SK-N-DZ (cell line): ENCODE results near the gene UCP2.
"Not testable (repeated sequence)": the region's sequence is repeated elsewhere in the genome, so short reads cannot be mapped to it uniquely, and the experiment has no call there.

ENCODE experiments used
- DNase-seq: peaks from one replicate; pipeline ENCODE4 v3.0.0-alpha.2; 2015; ENCODE audit warnings: low spot score

UCP2 gene

DNA sequence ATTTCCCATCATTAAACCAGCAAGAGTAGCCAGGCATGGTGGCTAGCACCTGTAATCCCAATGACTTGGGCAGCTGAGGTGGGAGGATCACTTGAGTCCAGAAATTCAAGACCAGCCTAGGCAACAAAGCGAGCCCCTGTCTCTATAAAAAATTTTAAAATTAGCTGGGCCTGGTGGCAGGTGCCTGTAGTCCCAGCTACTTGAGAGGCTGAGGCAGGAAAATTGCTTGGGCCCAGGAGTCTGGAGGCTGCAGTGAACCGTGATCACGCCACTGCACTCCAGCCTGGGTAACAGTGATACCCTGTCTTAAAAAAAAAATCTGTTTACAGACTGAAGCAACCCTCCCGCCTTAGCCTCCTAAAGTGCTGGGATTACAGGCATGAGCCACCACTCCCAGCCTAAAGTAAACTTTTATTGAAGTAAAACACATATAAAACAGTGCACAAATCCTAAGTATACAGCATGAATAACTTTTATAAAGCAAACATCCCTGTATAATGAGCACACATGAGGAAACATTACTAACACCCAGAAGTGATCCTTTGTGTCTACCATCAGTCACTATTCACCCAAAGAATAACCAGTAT, 13.6 kb upstream of the UCP2 start:
- no peak for DNase-seq

DNA sequence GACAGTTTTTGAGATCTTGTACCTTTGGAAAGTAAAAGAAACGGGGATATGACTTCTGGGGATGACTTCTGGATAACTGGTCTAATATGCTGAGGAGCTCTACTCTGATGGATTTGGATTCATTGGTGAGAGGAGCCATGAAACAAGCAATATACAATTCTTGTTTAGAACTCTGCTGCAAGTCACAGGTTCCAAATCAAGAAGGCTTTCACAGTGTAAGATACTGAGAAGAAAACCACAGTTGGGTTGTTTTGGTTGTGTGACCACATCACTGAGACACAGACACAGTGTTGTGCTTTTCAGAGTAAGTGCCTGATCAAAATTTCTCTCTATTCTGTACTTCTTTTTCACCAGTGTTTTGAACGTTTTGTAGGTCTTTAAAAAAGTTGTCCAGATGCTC, 13.1 kb upstream of the UCP2 start:
- no peak for DNase-seq

DNA sequence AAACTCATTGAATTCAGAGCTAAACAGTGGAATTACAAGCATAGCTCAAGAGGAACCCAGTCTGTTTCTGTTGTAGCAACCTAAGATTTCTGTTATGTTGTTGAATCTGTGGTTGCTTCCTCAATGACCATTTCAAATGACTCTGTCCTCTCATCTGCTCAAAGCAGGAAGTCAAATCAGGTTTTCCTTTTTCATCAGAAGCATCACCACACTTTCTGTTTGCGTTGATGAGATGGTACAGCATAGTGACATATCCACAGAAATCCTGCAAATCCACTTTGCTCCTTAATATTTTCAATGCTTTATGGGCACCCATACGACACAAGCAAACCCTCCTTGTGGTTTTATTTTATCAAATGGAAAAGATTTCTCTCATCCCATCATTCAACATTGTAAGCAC, 12.6 kb upstream of the UCP2 start:
- no peak for DNase-seq

DNA sequence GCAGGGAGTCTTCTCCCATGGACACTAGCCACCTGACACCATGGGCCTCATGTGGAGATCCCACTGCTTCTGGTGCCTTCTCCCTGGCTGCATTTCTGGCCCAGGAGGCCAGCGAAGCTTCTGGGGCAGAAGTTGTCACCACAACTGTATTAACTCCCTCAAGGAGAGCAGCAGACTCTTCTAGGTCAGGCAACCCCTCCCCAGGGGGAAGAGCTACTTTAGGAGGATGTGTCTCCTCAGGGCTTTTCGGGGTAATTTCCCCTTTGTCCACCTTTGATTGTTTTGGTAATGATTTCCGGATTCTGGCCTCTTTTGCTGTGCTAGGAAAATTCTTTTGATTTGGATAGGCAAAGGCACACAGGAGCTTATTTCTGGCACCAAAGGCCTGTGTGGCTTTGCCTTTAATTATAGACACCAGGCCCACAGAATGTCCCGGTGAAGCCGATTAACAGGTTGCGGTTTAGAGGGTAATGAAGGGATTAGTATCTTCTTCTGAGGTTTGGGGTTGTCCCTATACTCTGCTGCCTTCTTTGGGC, 8.9 kb upstream of the UCP2 start:
- DNase-seq = no peak

DNA sequence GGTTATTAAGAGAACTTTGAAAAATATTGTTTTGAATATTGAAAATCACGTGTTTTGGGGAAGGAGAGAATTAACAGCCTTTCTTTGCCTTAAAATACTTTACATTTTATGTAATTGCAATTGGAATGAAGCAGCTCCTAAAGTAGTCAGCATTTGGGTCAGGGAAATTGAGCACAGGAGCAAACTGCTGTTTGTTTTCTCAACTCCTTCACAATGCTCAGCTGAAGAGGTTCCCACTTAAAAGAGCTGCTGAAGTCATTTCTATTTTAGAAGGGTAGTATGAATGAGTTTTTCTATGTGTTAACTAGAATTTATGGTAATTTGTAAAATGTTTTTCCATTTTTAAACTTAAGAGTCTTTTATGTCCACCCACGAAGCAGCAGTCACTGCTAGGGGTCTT, 8.1 kb upstream of the UCP2 start:
- DNase-seq = no peak

DNA sequence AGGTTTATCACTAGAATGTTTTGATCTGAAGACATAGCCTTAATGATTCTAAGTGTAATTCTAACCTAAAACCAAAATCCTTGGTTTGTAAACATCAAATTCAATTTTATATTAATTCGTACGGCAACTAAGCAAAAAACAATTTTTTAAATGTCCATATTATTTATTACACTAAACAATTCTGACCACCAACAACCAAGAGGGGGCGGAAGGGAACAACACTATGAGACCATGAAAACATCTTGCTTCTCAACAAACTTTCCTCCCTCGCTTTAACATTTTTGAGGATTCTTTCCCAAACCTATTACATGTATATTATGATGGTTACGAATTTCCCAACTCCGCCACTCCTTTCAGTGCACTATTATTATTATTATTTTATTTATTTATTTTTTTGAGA, 6.5 kb upstream of the UCP2 start:
- no peak for DNase-seq

DNA sequence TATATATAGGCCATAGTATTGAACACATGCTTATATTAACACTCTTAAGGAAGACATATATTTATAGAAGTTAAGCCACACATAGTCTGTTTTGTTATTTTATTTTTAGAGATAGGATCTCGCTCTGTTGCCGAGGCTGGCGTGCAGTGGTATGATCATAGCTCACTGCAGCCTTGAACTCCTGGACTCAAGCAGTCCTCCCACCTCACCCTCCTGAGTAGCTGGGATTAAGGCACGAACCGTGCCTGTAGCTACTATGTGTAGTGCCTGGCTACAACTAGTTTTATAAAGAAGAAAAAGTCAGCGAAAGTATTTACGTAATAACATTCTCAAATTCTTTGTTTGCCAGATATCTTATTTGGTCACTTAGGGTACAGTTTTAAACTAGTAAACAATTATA, 5.6 kb upstream of the UCP2 start:
- DNase-seq = no peak

DNA sequence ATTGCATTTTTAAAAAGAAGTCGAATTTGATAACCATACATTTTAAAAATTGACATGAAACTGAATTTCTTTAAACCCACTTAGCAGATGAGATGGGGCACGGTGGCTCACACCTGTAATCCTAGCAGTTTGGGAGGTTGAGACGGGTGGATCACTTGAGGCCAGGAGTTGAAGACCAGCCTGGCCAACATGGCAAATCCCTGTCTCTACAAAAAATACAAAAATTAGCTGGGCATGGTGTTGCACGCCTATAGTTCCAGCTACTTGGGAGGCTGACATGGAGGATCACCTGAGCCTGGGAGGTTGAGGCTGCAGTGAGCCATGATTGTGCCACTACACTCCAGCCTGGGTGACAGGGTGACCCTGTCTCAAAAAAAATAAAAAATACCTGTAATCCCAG, 3.0 kb upstream of the UCP2 start:
- DNase-seq = not testable (repeated sequence)

DNA sequence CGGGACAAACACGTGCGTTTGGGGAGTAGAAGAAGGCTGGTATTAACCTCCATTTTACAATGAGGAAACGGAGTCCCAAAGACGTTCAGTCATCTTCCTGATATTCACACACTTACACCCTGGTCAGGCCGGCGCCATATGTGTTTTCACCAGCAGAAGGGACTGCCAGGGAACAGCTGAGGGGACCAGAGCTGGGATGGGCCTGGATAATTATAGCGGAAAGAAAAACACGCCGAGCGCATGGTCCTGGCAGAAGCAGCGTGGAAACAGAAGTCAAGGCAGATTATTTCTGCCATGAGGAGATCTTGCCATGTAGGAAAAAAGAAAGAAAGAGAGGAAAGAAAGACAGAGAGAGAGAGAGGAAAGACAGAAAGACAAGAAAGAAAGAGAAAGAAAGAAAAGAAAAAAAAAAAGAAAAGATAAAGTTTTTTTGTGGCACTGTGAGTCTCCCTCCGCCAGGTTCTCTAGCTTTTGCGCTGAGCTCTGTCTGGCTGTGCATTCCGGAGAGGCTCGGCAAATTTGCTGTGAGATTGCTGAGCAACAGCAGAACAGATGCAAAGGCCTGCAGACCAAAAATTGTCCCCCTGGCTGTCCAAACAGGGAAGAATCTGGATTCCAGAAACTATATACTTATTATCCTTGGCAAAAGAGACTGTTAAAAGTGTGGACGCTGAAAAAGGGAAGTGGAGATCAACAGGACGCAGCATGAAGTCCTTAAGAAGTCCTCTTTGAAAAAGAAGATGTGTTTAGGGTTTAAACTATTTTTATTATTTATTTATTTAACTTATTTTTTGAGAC, 1.3 kb upstream of the UCP2 start:
- no peak for DNase-seq

DNA sequence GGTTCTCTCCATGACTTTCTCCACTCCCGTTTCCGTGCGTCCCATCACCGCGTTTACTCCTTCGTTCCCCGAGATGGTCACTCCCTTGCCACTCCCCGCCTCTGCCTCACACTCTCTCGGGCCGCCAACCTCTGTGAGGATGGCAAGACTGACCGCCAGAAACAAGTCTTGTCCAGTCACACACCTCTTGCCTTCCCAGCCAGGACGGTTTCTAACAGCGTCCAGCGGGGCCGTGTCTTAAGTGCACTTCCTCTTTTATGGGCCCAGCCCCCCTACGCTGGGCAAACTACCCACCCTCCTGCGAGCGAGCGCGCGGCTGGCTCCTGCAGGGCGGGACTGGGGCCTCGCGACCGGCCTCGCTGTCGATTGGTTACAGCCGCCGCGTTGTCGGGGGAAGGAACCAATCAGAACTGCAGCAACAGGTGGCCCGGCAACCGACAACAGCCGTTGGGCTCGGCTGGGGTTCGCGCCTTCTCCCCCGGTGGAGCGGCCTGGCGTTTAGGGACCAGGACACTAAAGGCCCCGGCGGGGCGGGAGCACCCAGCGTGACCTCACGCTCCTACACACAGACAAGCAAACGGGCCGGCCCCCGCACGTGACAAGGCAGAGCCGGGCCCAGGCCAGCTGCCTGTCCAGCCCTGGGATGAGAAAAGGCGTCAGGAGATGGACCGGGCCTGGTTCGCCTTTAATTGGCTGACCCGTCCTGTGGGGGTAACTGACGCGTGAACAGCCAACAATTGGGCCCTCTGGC, 522 bp upstream of the UCP2 start:
- peak; percentile 98 for DNase-seq

DNA sequence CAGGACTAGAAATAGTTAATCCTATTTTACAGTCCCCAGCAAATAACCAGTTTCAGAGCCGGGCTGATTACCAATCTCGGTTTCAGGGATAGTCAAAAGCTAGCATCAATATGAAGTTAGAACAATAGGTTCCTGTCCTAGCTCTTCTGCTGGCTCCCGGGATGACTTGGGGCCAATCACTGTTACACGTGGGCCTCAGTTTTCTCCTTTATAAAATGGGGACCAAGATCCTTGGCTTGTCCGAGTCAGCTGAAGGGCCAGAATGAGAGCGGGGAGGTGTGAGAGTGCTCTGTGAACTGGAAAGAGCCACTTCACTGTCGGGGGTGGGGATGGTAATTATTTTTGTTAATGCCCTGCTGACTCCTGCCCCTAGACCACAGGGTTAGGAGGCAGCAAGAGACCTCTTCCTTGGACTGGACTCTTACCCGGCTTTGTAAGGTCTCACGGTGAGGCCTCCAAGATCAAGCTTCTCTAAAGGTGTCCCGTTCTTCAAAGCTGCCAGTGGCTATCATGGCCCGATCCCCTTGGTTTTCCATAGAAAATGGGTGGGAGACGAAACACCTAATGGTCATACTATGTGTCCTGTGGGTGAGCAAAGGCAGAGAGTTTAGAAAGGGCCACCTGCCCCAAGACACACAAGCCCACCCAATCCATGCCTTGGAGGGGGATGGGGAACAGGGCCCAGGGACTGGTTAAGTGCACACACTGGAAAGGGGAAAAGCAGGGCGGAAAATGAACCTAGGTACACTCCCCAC, 1.4 kb downstream of the UCP2 start:
- DNase-seq = no peak

DNA sequence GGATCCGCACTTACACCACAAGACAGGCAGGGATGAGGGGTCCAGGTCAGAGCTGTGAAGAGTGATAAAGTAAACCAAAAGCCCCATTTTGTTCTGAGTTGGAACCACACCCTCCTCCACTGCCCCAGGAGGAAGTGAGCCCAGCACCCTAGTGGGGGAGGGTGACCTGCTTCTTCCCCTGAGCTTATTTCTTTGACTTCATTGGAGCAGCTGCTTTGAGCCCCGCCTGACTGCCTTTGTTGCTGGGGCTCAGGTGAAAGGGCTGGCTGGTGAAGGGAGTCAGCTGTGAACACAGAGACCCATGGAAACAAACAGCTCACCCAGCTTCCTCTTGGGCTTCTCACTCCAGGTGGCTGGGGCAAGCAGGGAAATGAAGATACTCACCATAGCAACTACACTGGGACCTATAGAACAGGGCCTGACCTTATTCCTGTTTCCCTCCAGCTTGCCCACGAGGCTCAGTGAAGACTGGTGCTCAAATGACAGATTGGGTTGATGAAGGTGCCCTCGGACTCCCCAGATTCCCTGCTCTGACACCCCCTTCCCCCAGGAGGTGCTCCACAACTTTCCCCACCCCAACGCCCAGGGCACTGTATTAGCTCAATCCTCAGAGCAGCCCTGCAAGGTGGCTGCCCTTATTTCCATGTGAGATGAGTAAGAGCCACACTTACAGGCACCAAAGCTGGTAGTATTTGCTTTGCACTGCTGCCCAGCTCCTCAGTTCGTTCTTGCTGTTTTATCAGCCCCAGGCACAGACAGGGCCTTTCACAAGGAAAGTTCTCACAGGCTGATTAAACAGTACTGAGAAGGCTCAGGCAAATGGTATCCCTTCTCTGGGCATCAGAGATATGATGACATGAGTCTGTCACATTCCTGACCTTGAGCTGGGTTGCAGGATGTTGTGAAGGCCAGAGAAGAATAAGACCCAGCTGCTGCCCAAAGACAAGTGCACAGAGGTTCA, 2.4 kb downstream of the UCP2 start:
- no peak for DNase-seq

DNA sequence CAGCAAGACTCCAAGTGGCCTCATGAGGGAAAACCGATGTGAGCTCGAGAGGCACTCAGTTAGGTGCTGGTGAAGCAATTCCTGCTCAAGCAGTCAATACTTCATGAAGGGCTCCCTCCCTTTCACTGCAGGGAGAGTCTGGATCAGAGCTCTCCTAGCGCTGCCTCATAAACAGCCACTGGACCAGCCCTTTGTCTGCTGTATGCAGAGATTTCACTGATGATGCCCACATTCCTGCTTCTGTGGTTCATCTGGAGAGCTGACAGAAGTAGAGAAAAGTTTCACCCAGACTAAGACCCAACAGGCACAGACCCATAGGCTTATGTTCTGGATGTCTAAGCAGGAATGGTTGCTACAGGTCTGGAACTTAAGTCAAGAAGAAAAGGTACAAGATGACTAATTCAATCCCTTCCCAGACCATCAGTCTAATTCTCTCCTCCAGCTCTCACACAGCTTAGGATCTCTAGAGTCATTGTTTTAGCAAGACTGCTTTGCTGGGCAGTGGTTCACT, 4.0 kb downstream of the UCP2 start:
- DNase-seq = no peak

DNA sequence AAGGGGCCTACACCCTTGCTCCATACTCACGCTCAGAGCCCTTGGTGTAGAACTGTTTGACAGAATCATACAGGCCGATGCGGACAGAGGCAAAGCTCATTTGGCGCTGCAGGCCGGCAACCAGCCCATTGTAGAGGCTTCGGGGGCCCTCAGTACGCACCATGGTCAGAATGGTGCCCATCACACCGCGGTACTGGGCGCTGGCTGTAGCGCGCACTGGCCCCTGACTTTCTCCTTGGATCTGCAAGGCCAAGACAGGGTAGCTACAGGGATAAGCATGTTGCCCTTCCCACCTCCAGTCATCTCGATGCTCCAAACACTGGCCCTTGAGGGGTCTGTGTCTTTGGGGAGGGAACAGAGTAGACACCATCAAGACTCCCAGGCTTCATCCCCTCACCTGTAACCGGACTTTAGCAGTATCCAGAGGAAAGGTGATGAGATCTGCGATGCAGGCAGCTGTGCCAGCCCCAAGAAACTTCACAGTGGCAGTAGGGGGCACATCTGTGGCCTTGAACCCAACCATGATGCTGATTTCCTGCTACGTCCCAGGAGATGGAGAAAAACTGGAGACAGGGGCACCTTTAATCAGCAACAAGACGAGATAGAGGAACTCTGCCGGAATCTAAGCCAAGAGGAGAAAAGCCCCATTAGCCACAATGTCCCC, 4.7 kb downstream of the UCP2 start:
- DNase-seq = no peak

DNA sequence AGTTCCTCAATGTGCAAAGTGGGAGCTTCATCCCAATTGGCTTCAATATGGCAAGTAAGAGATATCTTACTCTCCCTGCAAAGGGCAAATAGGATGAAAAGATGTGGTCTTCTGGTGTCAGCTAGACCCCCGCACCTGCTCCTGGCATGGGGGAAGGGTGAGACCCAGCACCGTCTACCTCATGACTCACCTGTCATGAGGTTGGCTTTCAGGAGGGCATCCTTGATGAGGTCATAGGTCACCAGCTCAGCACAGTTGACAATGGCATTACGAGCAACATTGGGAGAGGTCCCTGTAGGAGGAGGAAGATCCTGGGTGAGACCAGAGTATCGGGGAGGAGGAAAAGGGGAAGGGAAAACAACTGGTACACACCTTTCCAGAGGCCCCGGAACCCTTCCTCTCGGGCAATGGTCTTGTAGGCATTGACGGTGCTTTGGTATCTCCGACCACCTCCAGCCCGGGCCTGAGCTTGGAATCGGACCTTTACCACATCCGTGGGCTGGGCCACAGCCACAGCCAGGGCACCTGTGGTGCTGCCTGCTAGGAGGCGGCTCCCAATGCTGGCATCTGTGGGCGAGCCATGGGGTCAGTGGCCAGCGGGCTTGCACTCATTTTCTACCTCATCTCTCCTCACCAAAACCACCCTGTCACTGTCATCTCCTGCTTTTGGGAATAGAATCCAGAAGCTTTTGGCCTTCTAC, 6.0 kb downstream of the UCP2 start:
- no peak for DNase-seq

DNA sequence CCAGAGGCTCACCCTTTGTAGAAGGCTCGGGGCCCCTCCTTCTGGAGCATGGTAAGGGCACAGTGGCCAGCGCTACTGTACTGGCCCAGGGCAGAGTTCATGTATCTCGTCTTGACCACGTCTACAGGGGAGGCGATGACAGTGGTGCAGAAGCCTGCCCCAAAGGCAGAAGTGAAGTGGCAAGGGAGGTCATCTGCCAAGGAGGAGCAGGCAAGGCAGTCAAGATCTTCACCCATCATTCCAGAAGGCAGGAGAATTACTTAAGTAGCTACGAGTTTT, 7.2 kb downstream of the UCP2 start:
- DNase-seq = no peak

DNA sequence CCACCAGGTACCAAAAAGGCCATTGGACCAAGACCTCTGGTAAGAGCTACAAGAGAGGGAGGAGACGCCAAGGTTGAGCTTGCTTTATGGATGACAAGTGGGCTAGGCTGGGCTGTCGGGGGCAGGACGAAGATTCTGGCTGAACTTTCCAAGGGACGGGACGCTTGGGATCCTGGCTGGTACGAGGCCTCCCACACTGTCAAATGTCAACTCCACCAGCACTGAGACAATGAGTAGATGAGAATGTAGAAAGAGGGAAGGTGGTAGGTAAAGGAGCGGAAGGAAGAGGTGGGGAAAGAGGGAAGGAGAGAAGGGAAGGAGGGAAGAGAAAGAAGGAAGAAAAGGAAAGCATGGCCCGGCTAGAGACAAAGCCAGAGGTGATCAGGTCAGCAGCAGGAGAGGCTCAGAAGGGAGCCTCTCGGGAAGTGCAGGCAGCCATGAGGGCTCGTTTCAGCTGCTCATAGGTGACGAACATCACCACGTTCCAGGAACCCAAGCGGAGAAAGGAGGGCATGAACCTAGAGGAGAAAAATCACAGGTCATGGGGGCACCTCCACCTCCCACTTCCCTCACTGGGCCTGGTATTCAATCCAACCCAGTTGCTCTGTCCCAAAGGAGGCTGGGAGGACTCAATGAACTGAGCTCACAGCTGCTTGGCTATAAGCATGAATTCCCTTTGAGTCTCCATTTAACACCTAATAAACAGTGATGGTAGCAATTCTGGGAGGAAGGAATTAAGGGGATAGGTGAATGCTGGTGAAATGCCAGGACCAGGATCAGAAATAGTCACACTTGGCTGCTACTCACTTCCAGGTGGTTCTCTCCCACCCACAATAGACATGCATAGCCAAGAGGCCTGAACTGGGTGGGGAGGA, 7.8 kb downstream of the UCP2 start:
- no peak for DNase-seq

DNA sequence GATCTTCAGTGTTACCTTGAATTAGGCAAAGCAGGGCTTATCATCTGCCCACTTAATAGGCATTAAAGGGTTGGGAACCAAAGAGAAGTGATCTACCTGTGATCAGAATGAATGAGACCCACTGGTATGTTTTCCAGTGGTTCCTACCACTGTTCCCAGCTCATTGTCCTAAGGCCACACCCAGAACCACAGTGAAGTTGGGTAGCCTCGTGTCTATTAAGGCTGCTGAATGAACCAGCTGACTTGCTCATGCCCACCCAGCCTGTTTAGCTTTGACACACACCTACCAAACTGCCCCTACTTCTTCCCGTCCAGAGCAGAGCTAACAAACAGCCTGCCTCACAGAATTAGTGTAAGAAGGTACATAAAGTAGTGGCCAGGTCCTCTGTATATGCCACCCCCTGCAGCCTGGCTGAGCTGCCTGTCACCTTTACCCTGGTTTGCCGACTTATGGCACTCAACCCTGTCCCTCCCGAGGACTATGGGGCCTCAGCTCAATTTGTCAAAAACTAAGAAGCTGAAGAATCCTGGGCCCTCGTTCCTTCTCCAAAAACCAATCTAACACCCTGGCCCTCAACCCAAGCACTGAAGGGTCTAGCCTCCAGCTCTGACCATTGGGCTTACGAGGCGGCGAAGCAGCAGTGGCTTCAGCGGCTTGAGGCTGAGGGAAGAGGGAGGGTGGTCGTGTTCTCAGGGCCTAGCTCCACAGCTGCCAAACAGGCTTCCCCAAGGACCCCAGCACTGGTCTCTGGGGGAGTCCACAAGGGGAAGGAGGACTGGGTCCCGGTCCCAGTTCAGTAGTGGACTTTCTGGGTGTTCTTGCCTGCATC, 9.8 kb downstream of the UCP2 start:
- no peak for DNase-seq
